HCT116 (cell line): ENCODE measurements around the gene NSRP1. TPM values are rescaled to one million over a fixed set of nuclear protein-coding genes. Genes with fewer than 3 reads are reported as not detected.

ENCODE experiments used
- ATAC-seq: fragments of 200-7000 bp; cut with Tn5 transposase; 2 replicates; pipeline ENCODE4 v1.9.1; 2020; ENCODE audit warnings: mild to moderate bottlenecking, moderate library complexity
- BruUV-seq: library from RNA; stranded (reverse); fragments of 400-500 nt; replicated peaks from 2 replicates; lab custom pipeline; 2021; lab: Mats Ljungman, UMichigan
- CTCF ChIA-PET: fragments of 300-600 bp; sonication (Branson Sonifier 250); formaldehyde crosslinking; loops from one replicate; lab custom pipeline; 2021; ENCODE audit warnings: antibody characterized with exemption; lab: Charles Lee
- POLR2A ChIA-PET: fragments of 300-600, 350-600 bp; sonication (Branson Sonifier 250); formaldehyde crosslinking; loops from one replicate; lab custom pipeline; 2021; ENCODE audit warnings: antibody characterized with exemption; lab: Charles Lee
- RAD21 ChIA-PET, 2 experiments: fragments of 300-600 bp; sonication (Branson Sonifier 250); formaldehyde crosslinking; loops; one replicate each; lab custom pipeline; 2023; ENCODE audit warnings: low total read pairs in 2 of 2; ENCODE audit not compliant: uncharacterized antibody in 2 of 2, unreplicated experiment in 2 of 2, low non-redundant PET in 1 of 2; lab: Charles Lee
- DNase-seq: peaks from one replicate; pipeline ENCODE4 v3.0.0-alpha.2; 2010; ENCODE audit warnings: low read depth, low spot score
- H2AFZ ChIP-seq: fragments of 200-600 bp; shearing (Covaris generic), sonication (generic); 2 replicates; pipeline ENCODE4 v1.6.1; 2017; ENCODE audit warnings: low read depth, mixed run types, mixed read lengths, antibody characterized with exemption, low read length; ENCODE audit not compliant: poor library complexity, severe bottlenecking
- H3K27ac ChIP-seq: 2 replicates; pipeline ENCODE4 v1.5.1; 2012; ENCODE audit warnings: low read depth, low read length
- H3K27me3 ChIP-seq: fragments of 200-600 bp; sonication (generic); 2 replicates; pipeline ENCODE4 v1.6.1; 2016; ENCODE audit warnings: mixed run types, low read length, mixed read lengths; ENCODE audit not compliant: insufficient read depth
- H3K36me3 ChIP-seq, 2 experiments: fragments of 200-500 bp in 1 of 2; fragments of 200-600 bp in 1 of 2; sonication (Bioruptor generic) in 1 of 2; sonication (generic) in 1 of 2; 2 replicates each; pipeline versions ENCODE4 v1.5.1 to v1.6.1; 2014 to 2016; ENCODE audit warnings: low read length in 2 of 2, inconsistent platforms in 1 of 2, mixed read lengths in 1 of 2, mixed run types in 1 of 2; ENCODE audit not compliant: insufficient read depth in 2 of 2, control insufficient read depth in 1 of 2
- H3K4me1 ChIP-seq, 2 experiments: fragments of 200-600 bp in 1 of 2; sonication (generic) in 1 of 2; 2 replicates each; pipeline versions ENCODE4 v1.5.1 to v1.6.1; 2012 to 2017; ENCODE audit warnings: low read length in 2 of 2, inconsistent platforms in 1 of 2, mild to moderate bottlenecking in 1 of 2, mixed read lengths in 1 of 2, mixed run types in 1 of 2, moderate library complexity in 1 of 2; ENCODE audit not compliant: insufficient read depth in 2 of 2, control insufficient read depth in 1 of 2
- H3K4me2 ChIP-seq: fragments of 200-600 bp; sonication (generic); 2 replicates; pipeline ENCODE4 v1.6.1; 2017; ENCODE audit warnings: mixed run types, low read length, mixed read lengths
- H3K4me3 ChIP-seq, 2 experiments: fragments of 200-600 bp in 1 of 2; sonication (generic) in 1 of 2; replicated peaks in 1 of 2; 2 replicates each; pipeline ENCODE4 v1.5.1; 2011 to 2016; ENCODE audit warnings: low read length in 2 of 2, control low read depth in 1 of 2, low read depth in 1 of 2, mild to moderate bottlenecking in 1 of 2, mixed read lengths in 1 of 2, mixed run types in 1 of 2
- H3K79me2 ChIP-seq: fragments of 200-600 bp; sonication (generic); 2 replicates; pipeline ENCODE4 v1.6.1; 2017; ENCODE audit warnings: mild to moderate bottlenecking, mixed run types, low read length, moderate library complexity, mixed read lengths; ENCODE audit not compliant: insufficient read depth
- H3K9ac ChIP-seq: fragments of 200-600 bp; sonication (generic); 2 replicates; pipeline ENCODE4 v1.6.1; 2016; ENCODE audit warnings: low read length, mixed read lengths
- H3K9me2 ChIP-seq: fragments of 200-600 bp; sonication (generic), shearing (Covaris generic); 2 replicates; pipeline ENCODE4 v1.6.1; 2017; ENCODE audit warnings: mixed run types, mild to moderate bottlenecking, moderate library complexity; ENCODE audit not compliant: insufficient read depth
- H3K9me3 ChIP-seq, 2 experiments: fragments of 200-500 bp in 1 of 2; fragments of 200-600 bp in 1 of 2; sonication (Bioruptor generic) in 1 of 2; sonication (generic) in 1 of 2; 2 replicates each; pipeline ENCODE4 v1.6.1; 2014 to 2017; ENCODE audit warnings: low read length in 2 of 2, mixed read lengths in 2 of 2, inconsistent platforms in 1 of 2, low read depth in 1 of 2, mild to moderate bottlenecking in 1 of 2, mixed run types in 1 of 2, moderate library complexity in 1 of 2; ENCODE audit not compliant: control insufficient read depth in 1 of 2, insufficient read depth in 1 of 2
- H4K20me1 ChIP-seq: fragments of 200-600 bp; sonication (generic), shearing (Covaris generic); 2 replicates; pipeline ENCODE4 v1.6.1; 2017; ENCODE audit warnings: mixed run types, mild to moderate bottlenecking, moderate library complexity; ENCODE audit not compliant: insufficient read depth
- CEBPB ChIP-seq: IDR thresholded peaks from 2 replicates; pipeline ENCODE4 v1.6.1; 2012; ENCODE audit warnings: low read depth
- EGR1 ChIP-seq: IDR thresholded peaks from 2 replicates; pipeline ENCODE4 v1.6.1; 2012; ENCODE audit warnings: low read depth
- ELF1 ChIP-seq: IDR thresholded peaks from 2 replicates; pipeline ENCODE4 v1.6.1; 2012; ENCODE audit warnings: low read depth, borderline replicate concordance
- EZH2phosphoT487 ChIP-seq: fragments of 200-600 bp; IDR thresholded peaks from 2 replicates; pipeline ENCODE4 v1.6.1; 2018; ENCODE audit warnings: antibody characterized with exemption, borderline replicate concordance
- JUND ChIP-seq: IDR thresholded peaks from 2 replicates; pipeline ENCODE4 v1.6.1; 2012
- POLR2A ChIP-seq: IDR thresholded peaks from 2 replicates; pipeline ENCODE4 v1.7.0; 2011; ENCODE audit warnings: borderline replicate concordance; ENCODE audit not compliant: insufficient read depth, insufficient read length; ENCODE audit errors: extremely low read depth
- POLR2AphosphoS5 ChIP-seq: IDR thresholded peaks from 2 replicates; pipeline ENCODE4 v1.6.1; 2011; ENCODE audit warnings: mild to moderate bottlenecking, low read depth, low read length, moderate library complexity
- RAD21 ChIP-seq: IDR thresholded peaks from 2 replicates; pipeline ENCODE4 v1.6.1; 2012; ENCODE audit warnings: low read depth, mild to moderate bottlenecking
- SRF ChIP-seq: IDR thresholded peaks from 2 replicates; pipeline ENCODE4 v1.6.1; 2012; ENCODE audit warnings: low read depth
- intact Hi-C: fragments of 100-400 bp; cut with micrococcal nuclease; formaldehyde crosslinking; loops from 2 replicates; pipeline ENCODE4 v1.10.0; 2022
- total RNA-seq: library from RNA; stranded (reverse); gene quantifications from one replicate; pipeline ENCODE4 v1.2.1, GENCODE V29; 2021; ENCODE audit not compliant: unreplicated experiment
- TF ChIP-seq, protein P1 (sequence below): IDR thresholded peaks from 2 replicates; pipeline ENCODE4 v1.6.1; 2012
- TF ChIP-seq, protein P2 (sequence below): IDR thresholded peaks from 2 replicates; pipeline ENCODE4 v1.6.1; 2012; ENCODE audit warnings: low read depth
- TF ChIP-seq, protein P3 (sequence below): IDR thresholded peaks from 2 replicates; pipeline ENCODE4 v1.6.1; 2011; ENCODE audit warnings: mild to moderate bottlenecking, low read length, moderate library complexity; ENCODE audit not compliant: insufficient replicate concordance; ENCODE audit errors: extremely low read depth

NSRP1 gene
- total RNA-seq, 1 experiment from 2014 or later, result 24.9 TPM

DNA sequence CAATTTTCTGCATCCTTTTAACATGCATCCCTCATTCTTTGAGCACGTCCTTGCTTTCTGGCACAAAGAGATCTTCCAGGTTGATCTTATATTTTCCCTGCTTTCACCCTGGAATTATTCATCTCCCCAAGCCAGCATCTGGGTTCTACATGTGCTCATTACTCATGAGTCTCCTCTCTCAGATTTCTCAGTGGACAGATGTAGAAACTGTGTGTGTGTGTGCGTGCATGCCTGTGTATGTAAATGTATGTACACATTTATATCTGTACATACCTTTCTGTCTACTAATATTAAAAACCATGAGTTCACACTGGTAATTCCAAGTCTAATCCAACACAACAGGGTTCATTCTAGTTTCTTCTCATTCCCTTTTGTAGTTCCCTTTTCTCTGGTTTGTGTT lies 41.9 kb upstream of the NSRP1 start:
- H3K36me3 ChIP-seq, result no peaks in the 10 kb centered on the region
- no peak for ATAC-seq
- no peak overlapping the region for H2AFZ ChIP-seq
- H3K4me2 ChIP-seq, result no peak overlapping the region
- TF ChIP-seq CEBPB (no peak), EZH2phosphoT487 (no peak), POLR2AphosphoS5 (no peak), RAD21 (no peak), ELF1 (no peak), JUND (no peak), SRF (no peak), POLR2A (no peak), EGR1 (no peak)
- TF ChIP-seq, protein P1, sequence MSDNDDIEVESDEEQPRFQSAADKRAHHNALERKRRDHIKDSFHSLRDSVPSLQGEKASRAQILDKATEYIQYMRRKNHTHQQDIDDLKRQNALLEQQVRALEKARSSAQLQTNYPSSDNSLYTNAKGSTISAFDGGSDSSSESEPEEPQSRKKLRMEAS, result no peak
- TF ChIP-seq, protein P2, sequence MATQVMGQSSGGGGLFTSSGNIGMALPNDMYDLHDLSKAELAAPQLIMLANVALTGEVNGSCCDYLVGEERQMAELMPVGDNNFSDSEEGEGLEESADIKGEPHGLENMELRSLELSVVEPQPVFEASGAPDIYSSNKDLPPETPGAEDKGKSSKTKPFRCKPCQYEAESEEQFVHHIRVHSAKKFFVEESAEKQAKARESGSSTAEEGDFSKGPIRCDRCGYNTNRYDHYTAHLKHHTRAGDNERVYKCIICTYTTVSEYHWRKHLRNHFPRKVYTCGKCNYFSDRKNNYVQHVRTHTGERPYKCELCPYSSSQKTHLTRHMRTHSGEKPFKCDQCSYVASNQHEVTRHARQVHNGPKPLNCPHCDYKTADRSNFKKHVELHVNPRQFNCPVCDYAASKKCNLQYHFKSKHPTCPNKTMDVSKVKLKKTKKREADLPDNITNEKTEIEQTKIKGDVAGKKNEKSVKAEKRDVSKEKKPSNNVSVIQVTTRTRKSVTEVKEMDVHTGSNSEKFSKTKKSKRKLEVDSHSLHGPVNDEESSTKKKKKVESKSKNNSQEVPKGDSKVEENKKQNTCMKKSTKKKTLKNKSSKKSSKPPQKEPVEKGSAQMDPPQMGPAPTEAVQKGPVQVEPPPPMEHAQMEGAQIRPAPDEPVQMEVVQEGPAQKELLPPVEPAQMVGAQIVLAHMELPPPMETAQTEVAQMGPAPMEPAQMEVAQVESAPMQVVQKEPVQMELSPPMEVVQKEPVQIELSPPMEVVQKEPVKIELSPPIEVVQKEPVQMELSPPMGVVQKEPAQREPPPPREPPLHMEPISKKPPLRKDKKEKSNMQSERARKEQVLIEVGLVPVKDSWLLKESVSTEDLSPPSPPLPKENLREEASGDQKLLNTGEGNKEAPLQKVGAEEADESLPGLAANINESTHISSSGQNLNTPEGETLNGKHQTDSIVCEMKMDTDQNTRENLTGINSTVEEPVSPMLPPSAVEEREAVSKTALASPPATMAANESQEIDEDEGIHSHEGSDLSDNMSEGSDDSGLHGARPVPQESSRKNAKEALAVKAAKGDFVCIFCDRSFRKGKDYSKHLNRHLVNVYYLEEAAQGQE, result no peak
- TF ChIP-seq, protein P3, sequence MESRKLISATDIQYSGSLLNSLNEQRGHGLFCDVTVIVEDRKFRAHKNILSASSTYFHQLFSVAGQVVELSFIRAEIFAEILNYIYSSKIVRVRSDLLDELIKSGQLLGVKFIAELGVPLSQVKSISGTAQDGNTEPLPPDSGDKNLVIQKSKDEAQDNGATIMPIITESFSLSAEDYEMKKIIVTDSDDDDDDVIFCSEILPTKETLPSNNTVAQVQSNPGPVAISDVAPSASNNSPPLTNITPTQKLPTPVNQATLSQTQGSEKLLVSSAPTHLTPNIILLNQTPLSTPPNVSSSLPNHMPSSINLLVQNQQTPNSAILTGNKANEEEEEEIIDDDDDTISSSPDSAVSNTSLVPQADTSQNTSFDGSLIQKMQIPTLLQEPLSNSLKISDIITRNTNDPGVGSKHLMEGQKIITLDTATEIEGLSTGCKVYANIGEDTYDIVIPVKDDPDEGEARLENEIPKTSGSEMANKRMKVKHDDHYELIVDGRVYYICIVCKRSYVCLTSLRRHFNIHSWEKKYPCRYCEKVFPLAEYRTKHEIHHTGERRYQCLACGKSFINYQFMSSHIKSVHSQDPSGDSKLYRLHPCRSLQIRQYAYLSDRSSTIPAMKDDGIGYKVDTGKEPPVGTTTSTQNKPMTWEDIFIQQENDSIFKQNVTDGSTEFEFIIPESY, result no peak
- no peak overlapping the region for H3K27ac ChIP-seq
- intact Hi-C loops, result no loop called here
- H3K4me3 ChIP-seq, result no peak overlapping the region
- no TSS peak for BruUV-seq
- no peaks in the 10 kb centered on the region for H3K9me3 ChIP-seq
- no peaks in the 10 kb centered on the region for H3K9me2 ChIP-seq
- H3K9ac ChIP-seq, result no peak overlapping the region
- H3K27me3 ChIP-seq, result no peaks in the 10 kb centered on the region
- H3K4me1 ChIP-seq, result no peaks in the 10 kb centered on the region
- DNase-seq, result no peak
- no peaks in the 10 kb centered on the region for H3K79me2 ChIP-seq
- CTCF ChIA-PET, result no interaction called here
- RAD21 ChIA-PET, result no interaction called here
- H4K20me1 ChIP-seq, result no peaks in the 10 kb centered on the region
- POLR2A ChIA-PET, result no interaction called here
